ENCODE results near the gene MPZ. TPM values are rescaled to one million over a fixed set of nuclear protein-coding genes. Genes with fewer than 3 reads are reported as not detected.

MPZ gene
- total RNA-seq, 2 donors from 2014 or later, result 2.7 to 2.8 TPM

GRCh38 chr1:161261261-161262235, 48.2 kb downstream of the MPZ start:
- Histone ChIP-seq H3K4me3 (no peak overlapping the region), H3K27ac (no peak overlapping the region), H3K27me3 (replicated peaks; ENCODE audit: insufficient read depth) (peaks cover 9% of the 10 kb centered on the region), H3K36me3 (no peaks in the 10 kb centered on the region), H3K4me1 (ENCODE audit: control insufficient read depth in 1 of 2, low read depth in 2 of 2) (peaks cover 0 to 12% of the 10 kb centered on the region in 2 donors), H3K9me3 (peaks cover 11% of the 10 kb centered on the region)
- no peak for DNase-seq (ENCODE audit: low spot score)
- no peak for TF ChIP-seq CTCF (IDR thresholded peaks at IDR 0.05)
- ATAC-seq (ENCODE audit: insufficient number of reproducible peaks, low FRiP score, low read depth), result no peak

- ATAC-seq (ENCODE audit: insufficient number of reproducible peaks, low FRiP score, low read depth) (no peak), DNase-seq (ENCODE audit: low spot score) (no peak)
- peaks cover 9% of the 10 kb centered on the region for H3K27me3 ChIP-seq (replicated peaks; ENCODE audit: insufficient read depth)
- H3K27ac ChIP-seq, result no peak overlapping the region
- peaks cover 13% of the 10 kb centered on the region for H3K9me3 ChIP-seq
- TF ChIP-seq CTCF (IDR thresholded peaks at IDR 0.05), result no peak
- H3K4me3 ChIP-seq, result no peak overlapping the region
- no peaks in the 10 kb centered on the region for H3K36me3 ChIP-seq
- peaks cover 0 to 12% of the 10 kb centered on the region in 2 donors for H3K4me1 ChIP-seq (ENCODE audit: control insufficient read depth in 1 of 2, low read depth in 2 of 2)
These were observed 49.1 kb downstream of the MPZ start for GRCh38 chr1:161260376-161261260.

GRCh38 chr1:161259765-161260164, 50.0 kb downstream of the MPZ start:
- H3K27ac ChIP-seq, result no peak overlapping the region
- no peak for ATAC-seq (ENCODE audit: insufficient number of reproducible peaks, low FRiP score, low read depth)
- H3K27me3 ChIP-seq (replicated peaks; ENCODE audit: insufficient read depth), result peaks cover 9% of the 10 kb centered on the region

GRCh38 chr1:161259345-161259702, 50.4 kb downstream of the MPZ start:
- ATAC-seq (ENCODE audit: insufficient number of reproducible peaks, low FRiP score, low read depth) (no peak), DNase-seq (ENCODE audit: low spot score) (no peak)
- TF ChIP-seq CTCF (IDR thresholded peaks at IDR 0.05), result no peak
- Histone ChIP-seq H3K4me1 (ENCODE audit: control insufficient read depth in 1 of 2, low read depth in 2 of 2) (peaks cover 0 to 12% of the 10 kb centered on the region in 2 donors), H3K27ac (no peak overlapping the region), H3K9me3 (peaks cover 13% of the 10 kb centered on the region), H3K36me3 (no peaks in the 10 kb centered on the region), H3K27me3 (replicated peaks; ENCODE audit: insufficient read depth) (peaks cover 9% of the 10 kb centered on the region), H3K4me3 (no peak overlapping the region)

More at GRCh38 chr1:161259765-161260164, 50.0 kb downstream of the MPZ start:
- Histone ChIP-seq H3K4me3 (no peak overlapping the region), H3K4me1 (ENCODE audit: control insufficient read depth in 1 of 2, low read depth in 2 of 2) (peaks cover 0 to 12% of the 10 kb centered on the region in 2 donors), H3K36me3 (no peaks in the 10 kb centered on the region), H3K9me3 (peaks cover 13% of the 10 kb centered on the region)
- TF ChIP-seq CTCF (IDR thresholded peaks at IDR 0.05), result no peak
- DNase-seq (ENCODE audit: low spot score), result no peak
